Amniotic stem cell (primary cell): ENCODE data around the gene SORCS2.

ENCODE experiments used
- DNase-seq: peaks from one replicate; lab custom pipeline; 2025; lab: John Stamatoyannopoulos, UW

Gene SORCS2

DNA sequence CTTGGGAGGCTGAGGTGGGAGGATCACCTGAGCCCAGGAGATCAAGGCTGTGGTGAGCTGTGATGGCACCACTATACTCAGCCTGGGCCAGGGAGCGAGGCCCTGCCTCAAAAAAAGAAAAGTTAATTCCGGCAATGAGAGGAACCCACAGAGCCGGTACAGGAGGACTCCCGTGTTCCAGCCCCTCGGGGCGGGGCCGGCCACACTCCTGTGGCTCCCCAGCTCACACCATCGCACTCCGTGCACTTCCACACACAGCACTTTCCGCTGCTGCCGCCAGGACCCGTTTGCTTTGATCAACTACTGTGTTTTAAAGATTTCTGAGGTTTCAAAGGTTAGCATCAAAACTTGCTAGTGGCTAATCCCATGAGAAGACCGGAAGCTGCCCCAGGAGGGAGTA is 575.6 kb downstream of the SORCS2 start:
- DNase-seq = no peak

GRCh38 chr4:7768736-7769135 is 576.4 kb downstream of the SORCS2 start:
- no peak for DNase-seq

GRCh38 chr4:7769396-7770223 is 577.3 kb downstream of the SORCS2 start:
- no peak for DNase-seq

DNA sequence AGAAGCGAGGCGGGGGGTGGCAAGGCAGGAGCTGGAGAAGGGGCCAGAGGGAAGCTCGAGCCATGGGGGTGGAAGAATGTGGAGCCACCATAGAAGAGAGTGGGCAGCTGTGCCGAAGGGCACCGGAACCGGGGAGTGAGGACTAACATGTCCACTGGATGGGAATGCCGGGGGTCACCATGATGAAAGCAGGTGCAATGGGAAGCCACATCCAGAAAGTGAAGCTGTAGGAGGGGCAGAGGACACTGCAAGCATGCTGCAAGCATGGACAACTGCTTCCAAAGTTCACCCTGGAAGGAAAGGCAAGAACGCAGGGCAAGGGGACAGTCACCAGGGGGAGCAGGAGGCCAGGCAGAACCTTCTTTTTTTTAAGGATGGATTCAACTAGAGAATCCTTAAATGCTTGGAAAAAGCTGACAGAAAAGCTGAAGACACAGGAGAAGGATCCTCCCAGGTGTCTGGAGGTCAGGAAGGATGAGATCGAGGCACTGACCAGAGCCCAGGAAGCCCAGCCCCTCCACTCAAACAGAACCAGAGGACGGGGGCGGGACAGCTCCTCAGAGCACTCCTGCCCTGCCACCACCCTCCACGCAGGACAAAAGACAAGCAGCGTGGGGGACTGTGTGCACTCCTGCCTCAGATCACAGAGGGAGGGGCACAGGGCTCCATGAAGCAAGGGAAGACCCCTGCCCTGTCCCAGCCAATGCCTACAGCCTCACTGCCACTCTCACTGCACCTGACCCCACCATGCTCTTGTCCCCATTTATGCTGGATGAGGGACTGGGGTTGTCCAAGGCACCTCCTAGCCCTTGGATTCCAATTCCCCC is 578.1 kb downstream of the SORCS2 start:
- DNase-seq = no peak

DNA sequence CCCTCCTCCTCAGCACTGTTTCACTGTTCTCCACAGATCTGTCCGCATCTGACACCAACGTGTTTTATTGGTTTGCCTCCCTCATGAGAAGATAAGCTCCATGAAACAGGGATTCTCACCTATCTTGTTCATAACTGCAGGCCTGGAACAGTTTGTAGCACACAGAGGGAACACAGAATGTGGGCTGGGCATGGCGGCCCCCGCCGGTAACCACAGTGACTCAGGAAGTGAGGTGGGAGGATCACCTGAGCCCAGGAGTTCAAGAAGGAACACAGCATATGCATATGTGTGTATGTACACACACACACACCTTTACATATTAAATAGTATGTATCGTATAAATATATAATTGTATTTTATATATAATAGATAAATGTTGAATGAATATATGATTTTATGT is 578.7 kb downstream of the SORCS2 start:
- DNase-seq = no peak

DNA sequence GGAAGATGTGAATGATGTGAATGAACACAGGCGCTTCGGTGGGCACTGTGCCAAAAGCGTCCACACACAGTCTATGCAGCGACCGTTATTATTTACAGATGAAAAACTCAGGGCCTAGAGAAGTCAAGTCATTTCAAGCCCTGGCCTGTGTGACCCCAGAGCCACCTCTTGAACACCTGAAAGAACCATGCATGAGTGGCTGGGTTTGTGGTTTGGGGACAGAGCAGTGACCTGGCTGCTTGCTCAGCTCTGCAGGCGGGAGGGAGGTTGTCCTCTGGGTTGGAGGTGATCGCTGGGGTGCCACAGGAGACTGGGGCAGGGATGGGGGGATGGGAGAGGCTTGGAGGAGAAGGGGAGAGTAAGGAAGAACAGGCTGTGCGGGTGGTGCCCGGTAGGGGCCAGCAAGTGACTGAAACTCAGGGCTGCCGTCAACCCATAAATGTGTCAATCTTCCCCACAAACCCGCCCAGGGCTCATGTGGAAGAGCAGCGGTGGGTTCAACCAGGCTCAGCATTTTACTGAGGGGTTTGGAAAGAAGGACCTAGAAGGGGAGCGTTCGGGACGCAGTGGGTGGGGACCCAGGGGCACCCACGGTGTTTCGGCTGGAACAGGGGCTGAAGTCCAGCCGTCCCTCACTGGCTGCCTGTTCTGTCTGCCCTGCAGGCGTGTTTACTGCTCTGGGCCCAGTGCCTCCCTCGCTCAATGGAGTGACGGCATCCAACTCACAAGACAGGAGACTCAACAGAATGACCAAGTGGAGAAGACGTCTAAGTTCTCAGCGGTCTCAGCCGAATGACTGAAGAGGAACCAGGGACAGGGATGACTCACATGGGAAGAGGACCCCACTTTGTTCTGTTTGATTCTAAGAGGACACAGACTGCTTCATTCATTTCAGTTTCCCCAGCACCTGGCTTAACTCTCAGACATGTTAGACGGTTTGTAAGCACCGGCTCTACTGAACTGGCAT is 579.5 kb downstream of the SORCS2 start:
- no peak for DNase-seq

DNA sequence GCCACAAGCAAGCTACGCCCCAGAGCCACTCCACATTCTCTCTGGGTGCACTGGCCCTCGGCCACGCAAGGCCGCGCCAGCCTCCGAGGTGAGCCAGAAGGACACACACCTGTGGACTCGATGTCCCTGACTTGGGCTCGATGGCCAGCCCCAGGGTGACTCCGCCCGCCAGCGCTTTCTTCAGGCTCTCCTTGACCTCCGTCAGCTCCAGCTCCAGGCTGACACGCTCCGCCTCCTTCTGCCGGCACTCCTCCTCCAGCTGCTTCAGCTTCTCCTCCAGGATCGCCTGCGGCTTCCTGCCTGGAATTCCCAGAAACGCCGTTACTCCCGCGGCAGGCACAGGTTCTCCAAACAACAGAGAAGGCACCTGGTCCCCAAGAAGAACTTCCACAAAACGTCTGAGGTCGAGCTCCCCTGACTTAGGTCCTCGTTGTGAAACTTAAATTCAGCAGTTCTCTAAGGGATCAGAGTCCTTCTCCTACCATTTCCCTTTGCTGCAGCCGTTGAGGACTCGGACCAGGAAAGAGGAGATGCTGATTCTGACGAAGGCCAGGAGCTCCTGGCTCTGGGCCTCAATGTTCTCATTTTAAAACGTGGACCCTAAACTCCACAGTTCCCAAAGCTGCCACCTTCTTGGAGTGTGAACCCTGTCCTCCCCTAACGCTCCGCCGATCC is 580.5 kb downstream of the SORCS2 start:
- no peak for DNase-seq

- no peak for DNase-seq
These were observed 581.3 kb downstream of the SORCS2 start for GRCh38 chr4:7773401-7774180.

DNA sequence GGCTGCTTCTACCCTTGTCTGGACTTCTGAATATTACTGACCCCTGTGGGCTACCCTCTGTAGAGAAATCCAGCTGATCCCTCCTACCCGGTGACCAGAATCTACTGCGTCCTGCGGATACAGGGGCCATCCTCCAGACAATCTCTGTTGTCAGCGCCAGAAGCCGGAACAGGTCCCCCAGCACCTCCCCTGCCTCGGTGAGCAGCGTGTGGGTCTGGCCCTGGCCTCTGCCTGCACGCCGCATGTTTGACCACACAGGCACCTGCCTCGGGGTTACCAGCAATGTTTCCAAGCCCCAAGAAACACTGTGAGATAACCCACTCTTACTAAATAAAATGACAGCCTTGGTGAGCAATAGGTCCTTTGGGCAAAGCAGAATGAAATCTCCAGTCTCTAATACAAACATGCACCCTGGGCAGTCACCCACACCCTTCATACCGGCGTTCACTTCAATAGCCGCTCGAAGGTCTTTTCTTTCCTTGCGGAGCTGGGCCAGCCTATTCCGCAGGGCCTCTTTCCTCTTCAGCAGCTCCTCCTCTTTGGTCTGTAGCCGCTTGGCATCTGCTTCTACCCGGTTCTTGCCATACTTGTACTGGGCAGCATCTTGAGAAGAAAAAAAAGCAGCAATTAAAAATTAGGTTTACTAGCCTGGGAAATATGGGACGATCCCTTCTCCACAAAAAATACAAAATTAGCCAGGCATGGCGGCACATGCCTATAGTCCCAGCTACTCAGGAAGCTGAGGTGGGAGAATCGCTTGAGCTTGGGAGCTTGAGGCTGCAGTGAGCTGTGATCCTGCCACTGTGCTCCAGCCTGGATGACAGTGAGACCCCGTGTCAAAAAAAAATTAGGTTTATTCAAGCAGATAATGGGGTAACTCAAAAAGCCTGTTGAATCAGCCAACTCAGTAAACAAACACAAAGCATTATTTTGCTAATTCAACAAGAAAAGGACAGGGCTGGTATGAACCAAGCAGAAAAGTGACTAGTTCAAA is 582.3 kb downstream of the SORCS2 start:
- no peak for DNase-seq

DNA sequence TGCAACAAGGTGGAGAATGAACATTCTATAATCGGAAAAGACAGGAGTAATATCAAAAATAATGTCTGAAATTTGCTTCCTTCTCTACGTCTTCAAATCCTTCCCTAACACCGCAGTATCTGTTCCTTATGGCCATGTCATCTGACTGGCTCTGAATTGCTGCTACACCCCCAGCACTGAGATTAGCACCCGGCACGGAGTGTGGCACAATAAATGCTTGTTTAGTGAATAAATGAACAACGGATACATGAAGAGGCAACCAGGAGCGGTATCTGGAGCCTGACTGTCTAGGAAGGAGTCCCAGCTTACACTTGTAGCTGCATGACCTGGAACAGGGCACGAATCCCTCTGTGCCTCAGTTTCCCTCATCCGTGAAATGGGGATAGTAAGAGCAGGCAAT is 583.1 kb downstream of the SORCS2 start:
- DNase-seq = no peak

GRCh38 chr4:7777017-7777710 is 584.8 kb downstream of the SORCS2 start:
- no peak for DNase-seq

DNA sequence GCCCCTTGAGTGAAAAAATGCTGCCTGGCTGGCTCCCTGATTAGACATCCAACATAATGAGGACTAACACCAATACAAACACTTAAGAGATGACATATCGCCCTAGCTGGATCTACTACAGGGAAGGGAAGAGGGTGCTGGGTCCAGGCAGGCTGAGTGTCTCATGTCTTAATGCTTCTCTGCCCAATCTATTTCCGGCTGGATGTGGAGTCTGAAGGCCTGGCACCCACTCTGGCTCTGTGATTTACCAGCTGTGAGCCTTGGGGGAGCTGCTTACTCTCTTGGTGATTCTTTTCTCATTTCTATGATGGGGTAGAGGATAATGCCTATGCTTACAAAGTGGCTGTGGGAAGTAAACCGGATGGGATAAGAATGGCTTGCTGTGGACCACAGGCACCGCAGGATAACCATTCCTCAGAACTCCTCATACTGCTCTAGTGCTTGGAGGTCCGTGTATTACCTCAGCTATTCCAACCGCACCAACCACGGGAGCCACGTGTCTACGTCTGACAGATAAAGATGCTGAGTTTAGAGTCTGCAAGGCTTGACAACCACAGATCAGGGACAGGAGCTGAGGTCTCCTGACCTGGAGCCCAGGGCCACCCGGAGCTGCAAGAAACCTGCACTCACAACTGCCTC is 585.7 kb downstream of the SORCS2 start:
- no peak for DNase-seq

DNA sequence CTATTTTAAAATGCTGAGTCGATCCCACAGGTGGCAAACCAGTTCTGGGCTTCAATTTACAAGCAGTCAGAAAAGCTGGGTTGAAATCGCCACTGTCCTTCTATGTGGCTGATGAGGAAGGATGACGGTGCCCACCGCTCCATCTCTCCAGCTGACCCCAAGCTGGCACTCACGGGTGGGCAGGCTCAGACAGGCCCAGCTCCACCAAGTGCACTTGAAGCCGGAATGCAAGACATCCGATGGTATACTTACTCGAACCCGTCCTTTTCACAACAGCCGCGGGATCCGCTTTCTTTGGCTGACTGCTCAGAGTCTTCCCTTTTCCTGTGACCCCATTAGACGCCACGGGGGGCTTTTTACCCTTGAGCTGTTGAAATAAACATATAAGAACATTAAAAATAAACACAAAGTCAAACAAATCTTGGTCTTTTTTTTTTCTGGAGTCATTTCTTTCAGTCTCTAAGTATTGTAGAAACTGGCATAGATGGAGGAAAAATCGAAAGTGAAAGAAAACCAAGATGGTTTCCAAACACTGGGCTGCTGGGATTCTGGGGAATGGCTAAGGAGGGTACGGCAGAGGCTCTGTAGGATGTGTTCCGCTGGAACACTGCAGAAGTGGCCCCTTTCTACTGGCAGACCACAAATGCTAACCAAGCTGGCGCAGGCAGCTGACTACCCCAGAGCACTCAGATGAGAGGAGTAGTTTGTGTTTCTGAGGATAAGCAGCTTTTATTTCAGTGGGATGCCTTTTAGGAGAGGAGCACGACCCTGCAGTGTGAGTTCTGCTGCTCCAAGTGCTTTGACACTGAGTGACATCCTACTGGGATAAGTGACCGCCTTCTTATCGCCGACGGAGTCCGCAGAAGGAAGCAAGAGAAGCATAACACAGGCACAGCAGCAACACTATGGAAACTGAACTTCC is 586.4 kb downstream of the SORCS2 start:
- DNase-seq = no peak

GRCh38 chr4:7779432-7779768 is 587.1 kb downstream of the SORCS2 start:
- no peak for DNase-seq

DNA sequence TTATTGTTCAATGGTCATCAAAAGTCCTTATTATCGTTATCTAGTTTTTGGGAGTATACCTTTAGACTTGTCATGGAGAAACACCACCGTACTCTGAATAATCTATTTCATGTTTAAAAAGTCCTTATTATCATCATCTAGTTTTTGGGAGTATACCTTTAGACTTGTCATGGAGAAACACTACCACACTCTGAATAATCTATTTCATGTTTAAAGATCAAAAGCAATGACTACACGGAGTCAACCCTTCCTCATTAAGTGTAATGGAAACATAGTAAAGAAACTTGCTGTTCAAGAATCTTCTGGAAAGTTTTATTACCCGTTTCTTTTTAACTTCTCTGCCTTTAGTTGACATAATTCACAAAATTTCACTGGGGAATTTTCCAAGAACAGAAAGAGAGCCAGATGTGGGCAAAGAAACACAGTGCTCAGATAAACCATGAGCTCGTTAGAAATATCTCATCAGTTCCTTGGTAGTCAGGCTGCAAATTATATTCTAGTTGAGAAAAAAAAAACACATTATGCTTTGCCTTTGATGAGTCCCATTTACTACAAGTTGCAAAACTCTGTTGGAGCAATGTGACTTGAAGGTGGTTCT is 588.5 kb downstream of the SORCS2 start:
- DNase-seq = no peak

DNA sequence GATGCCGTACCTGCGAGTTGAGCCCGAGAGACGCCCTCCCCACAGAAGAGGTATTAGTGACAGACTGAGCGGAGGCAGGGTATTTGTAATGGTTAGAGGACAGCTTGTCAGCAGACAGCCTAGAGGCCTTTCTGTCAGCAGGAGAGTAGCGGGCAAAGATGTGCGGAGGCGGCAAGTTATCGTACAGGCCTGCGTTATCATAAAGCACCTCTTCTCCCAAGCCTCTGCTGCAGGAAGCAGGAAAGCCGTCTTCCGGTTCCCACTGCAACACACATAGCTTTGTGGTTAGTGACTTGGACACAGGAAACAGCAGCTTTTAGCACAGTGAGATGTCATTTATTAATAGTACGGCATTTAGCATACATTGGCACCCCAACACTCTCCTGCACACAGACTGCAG is 589.0 kb downstream of the SORCS2 start:
- DNase-seq = no peak

DNA sequence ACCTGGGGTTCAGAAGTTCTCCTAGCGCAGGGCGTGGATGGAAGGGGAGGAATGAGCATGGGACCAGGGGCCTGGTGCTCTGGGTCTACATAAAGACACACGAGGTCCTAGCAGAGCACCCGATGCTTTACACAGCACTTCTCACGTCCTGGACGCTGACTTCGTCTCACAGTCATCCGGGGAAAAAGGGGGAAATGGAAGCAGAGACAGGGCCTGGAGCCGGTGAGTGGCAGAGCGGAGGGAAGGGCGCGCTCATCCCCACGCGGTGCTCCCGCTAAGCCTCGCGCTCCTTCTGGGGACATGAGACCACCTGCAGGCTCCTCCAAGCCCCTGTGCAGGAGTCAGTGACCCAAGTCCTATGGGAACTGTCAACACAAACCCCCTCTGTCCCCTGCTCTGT is 589.7 kb downstream of the SORCS2 start:
- no peak for DNase-seq
